Nephron progenitor cell (in vitro differentiated cells): ENCODE results near the gene CDH5.

Source experiments
- DNase-seq: peaks from one replicate; pipeline ENCODE4 v3.0.0; 2021
- H3K27ac Mint-ChIP-seq: 2 replicates; pipeline ENCODE4 v1.8.0; 2021; ENCODE audit warnings: mild to moderate bottlenecking, moderate library complexity, mixed read lengths
- H3K27me3 Mint-ChIP-seq: 2 replicates; pipeline ENCODE4 v1.8.0; 2021; ENCODE audit warnings: mild to moderate bottlenecking, low read depth, mixed read lengths; ENCODE audit not compliant: poor library complexity
- H3K36me3 Mint-ChIP-seq: 2 replicates; pipeline ENCODE4 v1.8.0; 2021; ENCODE audit warnings: low read depth, mixed read lengths
- H3K4me1 Mint-ChIP-seq: 2 replicates; pipeline ENCODE4 v1.8.0; 2021; ENCODE audit warnings: mixed read lengths
- H3K4me3 Mint-ChIP-seq: 2 replicates; pipeline ENCODE4 v1.8.0; 2021; ENCODE audit warnings: mild to moderate bottlenecking, moderate library complexity, mixed read lengths
- H3K9me3 Mint-ChIP-seq: 2 replicates; pipeline ENCODE4 v1.8.0; 2021; ENCODE audit warnings: mild to moderate bottlenecking, moderate library complexity, mixed read lengths
- CTCF ChIP-seq: fragments of 200-600 bp; sonication (generic); IDR thresholded peaks from 2 replicates; pipeline ENCODE4 v1.5.0; 2021; ENCODE audit warnings: antibody characterized with exemption

Gene CDH5

GRCh38 chr16:66382966-66383299 is 16.4 kb downstream of the CDH5 start:
- Mint-ChIP-seq H3K4me3 (no peak overlapping the region), H3K36me3 (no peaks in the 10 kb centered on the region), H3K27me3 (peaks cover 3% of the 10 kb centered on the region), H3K27ac (peak overlapping the region; percentile 87), H3K9me3 (peaks cover 5% of the 10 kb centered on the region), H3K4me1 (peaks cover 27% of the 10 kb centered on the region)
- no peak for DNase-seq
- TF ChIP-seq CTCF = no peak

DNA sequence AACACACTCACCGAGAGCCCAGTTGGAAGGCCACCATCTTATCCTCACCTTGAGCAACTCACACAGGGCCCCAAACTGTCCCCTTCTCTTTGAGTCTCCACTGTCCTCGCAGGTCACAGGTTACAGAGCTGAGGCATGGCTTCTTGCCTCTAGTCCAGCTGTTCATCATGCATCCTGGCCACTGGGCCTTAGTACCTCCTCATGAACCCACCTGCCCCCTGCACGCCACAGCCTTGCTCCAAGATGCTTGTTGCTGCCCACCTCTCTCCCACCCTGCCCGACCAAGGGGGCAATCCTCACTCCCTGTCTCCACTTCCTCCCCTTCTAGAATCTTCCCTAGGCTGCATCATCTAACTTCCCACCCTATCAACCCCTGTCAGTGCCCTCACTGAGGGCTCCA is 17.1 kb downstream of the CDH5 start:
- no peaks in the 10 kb centered on the region for H3K36me3 Mint-ChIP-seq
- no peak for DNase-seq
- peaks cover 26% of the 10 kb centered on the region for H3K4me1 Mint-ChIP-seq
- H3K27ac Mint-ChIP-seq = peak overlapping the region; percentile 36
- H3K9me3 Mint-ChIP-seq = peaks cover 5% of the 10 kb centered on the region
- no peak for TF ChIP-seq CTCF
- peaks cover 5% of the 10 kb centered on the region for H3K27me3 Mint-ChIP-seq
- H3K4me3 Mint-ChIP-seq = no peak overlapping the region

GRCh38 chr16:66385415-66385814 is 18.9 kb downstream of the CDH5 start:
- no peak for TF ChIP-seq CTCF
- peaks cover 5% of the 10 kb centered on the region for H3K27me3 Mint-ChIP-seq
- DNase-seq = no peak
- H3K36me3 Mint-ChIP-seq = no peaks in the 10 kb centered on the region
- no peak overlapping the region for H3K27ac Mint-ChIP-seq
- peaks cover 3% of the 10 kb centered on the region for H3K9me3 Mint-ChIP-seq
- H3K4me1 Mint-ChIP-seq = peaks cover 21% of the 10 kb centered on the region
- no peak overlapping the region for H3K4me3 Mint-ChIP-seq

- Mint-ChIP-seq H3K36me3 (no peaks in the 10 kb centered on the region), H3K4me1 (peaks cover 24% of the 10 kb centered on the region)
- no peak for DNase-seq
Measured at GRCh38 chr16:66386629-66387622, 20.4 kb downstream of the CDH5 start.

GRCh38 chr16:66387817-66388332 is 21.4 kb downstream of the CDH5 start:
- no peak for TF ChIP-seq CTCF
- no peak overlapping the region for H3K4me3 Mint-ChIP-seq
- no peak for DNase-seq

More at GRCh38 chr16:66386629-66387622, 20.4 kb downstream of the CDH5 start:
- Mint-ChIP-seq H3K27me3 (peaks cover 7% of the 10 kb centered on the region), H3K4me3 (no peak overlapping the region), H3K27ac (no peak overlapping the region), H3K9me3 (no peaks in the 10 kb centered on the region)
- TF ChIP-seq CTCF = no peak

More at GRCh38 chr16:66387817-66388332, 21.4 kb downstream of the CDH5 start:
- Mint-ChIP-seq H3K36me3 (no peaks in the 10 kb centered on the region), H3K4me1 (peaks cover 17% of the 10 kb centered on the region), H3K9me3 (no peaks in the 10 kb centered on the region), H3K27ac (no peak overlapping the region), H3K27me3 (peaks cover 8% of the 10 kb centered on the region)
